Coronary artery (tissue), 2 donors: ENCODE measurements around the gene HS6ST2.
"Not testable (repeated sequence)": the region's sequence is repeated elsewhere in the genome, so short reads cannot be mapped to it uniquely, and the experiment has no call there.

Experiments used
- DNase-seq: peaks from one replicate; pipeline ENCODE4 v3.0.0-alpha.2; 2017; ENCODE audit warnings: low spot score
- H3K27ac ChIP-seq, 2 donors: fragments of 200-600 bp; sonication (generic); one replicate each; pipeline ENCODE4 v1.5.1; 2016 to 2019
- H3K4me3 ChIP-seq: fragments of 200-600 bp; sonication (generic); 2 replicates; pipeline ENCODE4 v1.5.1; 2016; ENCODE audit warnings: mild to moderate bottlenecking, moderate library complexity
- TF ChIP-seq, protein P1 (sequence below): fragments of 200-600 bp; sonication (generic); IDR thresholded peaks from one replicate; pipeline ENCODE4 v1.5.1; 2019; ENCODE audit warnings: antibody characterized with exemption

The HS6ST2 gene

DNA sequence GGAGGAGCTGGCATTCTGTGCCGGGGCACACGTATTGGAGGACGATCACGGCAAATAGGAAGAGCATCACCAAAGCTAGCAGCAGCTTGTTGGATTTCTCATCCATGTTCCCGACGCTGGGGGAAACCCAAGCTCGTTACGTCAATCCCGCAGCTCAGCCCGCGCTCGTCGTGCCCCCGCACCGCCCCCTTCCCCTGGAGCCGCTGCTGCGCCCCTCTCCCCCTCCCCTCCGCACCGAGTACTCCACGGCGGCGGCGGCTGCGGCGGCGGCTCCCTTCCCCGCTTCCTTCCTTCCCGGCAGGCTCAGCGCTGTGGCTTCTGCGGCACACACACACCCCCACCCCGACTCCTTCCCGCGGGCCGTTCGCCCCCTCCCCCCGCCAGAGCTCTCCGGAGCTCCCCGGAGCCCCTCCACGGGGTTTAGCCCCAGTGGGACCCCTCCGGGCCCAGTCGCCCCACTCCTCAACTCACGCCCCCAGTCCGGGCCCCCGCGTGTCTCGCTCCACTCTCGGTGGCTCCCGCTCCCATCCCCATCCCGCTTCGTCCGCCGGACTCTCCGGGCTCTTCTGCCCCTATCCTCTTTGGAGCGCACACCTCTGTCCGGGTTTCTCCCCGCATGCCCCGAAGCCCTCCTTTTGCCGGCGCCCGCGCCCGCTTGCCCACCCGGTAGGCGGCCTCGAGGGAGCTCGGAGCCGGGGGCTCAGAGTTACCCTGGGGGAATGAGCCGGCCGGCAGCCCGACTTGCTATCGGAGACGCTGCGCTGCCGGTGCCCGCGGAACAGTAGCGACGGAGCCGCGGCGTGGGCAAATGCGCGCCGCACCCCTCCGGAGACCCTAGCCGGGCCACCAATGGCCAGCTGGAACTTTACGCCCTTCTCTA lies 978 bp downstream of the HS6ST2 start:
- DNase-seq = no peak
- H3K4me3 ChIP-seq = peak overlapping the region; percentile 69

DNA sequence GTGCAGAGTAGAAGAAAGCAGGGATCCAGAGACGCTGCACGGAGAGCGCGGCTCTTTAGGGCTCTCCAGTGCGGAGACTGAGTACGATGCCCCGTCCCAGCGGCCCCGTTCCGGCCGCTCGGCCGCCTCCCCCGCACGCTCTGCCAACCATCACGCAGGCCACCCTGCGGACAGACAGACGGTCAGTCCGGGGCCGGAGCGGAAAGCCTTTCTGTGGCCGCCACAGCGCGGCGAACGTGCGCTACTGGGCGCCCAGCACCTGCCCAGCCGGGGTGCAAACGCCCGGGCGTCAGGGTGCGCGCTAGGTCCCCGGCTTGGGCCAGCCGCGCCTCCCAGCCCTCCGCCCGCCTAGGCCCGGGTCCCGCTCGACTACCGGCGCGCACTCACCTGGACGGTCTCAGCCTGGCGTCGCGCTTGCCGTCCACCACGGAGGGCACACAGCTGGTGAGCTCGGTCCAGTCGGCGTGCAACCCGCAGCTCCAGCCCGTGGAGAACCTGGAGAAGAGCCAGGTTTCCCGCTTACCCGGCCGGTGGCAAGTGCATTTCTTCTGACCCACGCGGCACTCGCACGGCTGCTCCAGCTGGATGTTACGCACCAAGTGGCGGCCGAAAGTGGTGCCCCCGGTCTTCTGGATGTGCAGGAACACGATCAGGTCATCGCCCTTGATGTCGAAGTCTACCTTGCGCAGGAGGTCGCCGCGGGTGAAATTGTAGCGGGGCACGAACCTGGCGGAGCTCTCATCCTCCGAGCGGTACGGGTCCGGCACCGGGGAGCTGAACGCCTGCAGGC lies 1.8 kb downstream of the HS6ST2 start:
- Histone ChIP-seq H3K4me3 (peak overlapping the region; percentile 69), H3K27ac (no peak overlapping the region)
- TF ChIP-seq, protein P1, sequence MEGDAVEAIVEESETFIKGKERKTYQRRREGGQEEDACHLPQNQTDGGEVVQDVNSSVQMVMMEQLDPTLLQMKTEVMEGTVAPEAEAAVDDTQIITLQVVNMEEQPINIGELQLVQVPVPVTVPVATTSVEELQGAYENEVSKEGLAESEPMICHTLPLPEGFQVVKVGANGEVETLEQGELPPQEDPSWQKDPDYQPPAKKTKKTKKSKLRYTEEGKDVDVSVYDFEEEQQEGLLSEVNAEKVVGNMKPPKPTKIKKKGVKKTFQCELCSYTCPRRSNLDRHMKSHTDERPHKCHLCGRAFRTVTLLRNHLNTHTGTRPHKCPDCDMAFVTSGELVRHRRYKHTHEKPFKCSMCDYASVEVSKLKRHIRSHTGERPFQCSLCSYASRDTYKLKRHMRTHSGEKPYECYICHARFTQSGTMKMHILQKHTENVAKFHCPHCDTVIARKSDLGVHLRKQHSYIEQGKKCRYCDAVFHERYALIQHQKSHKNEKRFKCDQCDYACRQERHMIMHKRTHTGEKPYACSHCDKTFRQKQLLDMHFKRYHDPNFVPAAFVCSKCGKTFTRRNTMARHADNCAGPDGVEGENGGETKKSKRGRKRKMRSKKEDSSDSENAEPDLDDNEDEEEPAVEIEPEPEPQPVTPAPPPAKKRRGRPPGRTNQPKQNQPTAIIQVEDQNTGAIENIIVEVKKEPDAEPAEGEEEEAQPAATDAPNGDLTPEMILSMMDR = no peak
- no peak for DNase-seq

More for the DNA sequence above, 978 bp downstream of the HS6ST2 start:
- no peak overlapping the region for H3K27ac ChIP-seq
- TF ChIP-seq, protein P1 = no peak

DNA sequence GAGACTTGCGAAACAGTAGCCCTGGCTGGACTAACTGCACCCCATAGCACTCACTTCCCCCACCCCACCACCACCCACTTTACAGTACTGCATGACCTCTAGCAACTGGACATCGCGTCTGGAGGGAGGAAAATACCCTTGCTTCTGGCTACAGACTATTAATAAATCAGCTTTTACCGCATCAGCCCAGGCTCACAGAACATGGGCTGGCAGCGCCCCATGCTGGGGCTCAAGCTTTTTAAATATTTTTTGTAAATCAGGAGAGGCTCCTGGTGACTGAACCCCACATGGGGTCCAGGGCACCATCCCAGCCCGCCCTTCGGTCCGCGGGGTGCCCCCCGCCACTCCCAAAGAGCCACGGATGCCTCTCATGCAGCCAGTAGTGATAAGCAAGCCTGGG lies 2.7 kb downstream of the HS6ST2 start:
- DNase-seq = no peak
- no peak overlapping the region for H3K27ac ChIP-seq
- H3K4me3 ChIP-seq = peak overlapping the region; percentile 69
- TF ChIP-seq, protein P1 = no peak

DNA sequence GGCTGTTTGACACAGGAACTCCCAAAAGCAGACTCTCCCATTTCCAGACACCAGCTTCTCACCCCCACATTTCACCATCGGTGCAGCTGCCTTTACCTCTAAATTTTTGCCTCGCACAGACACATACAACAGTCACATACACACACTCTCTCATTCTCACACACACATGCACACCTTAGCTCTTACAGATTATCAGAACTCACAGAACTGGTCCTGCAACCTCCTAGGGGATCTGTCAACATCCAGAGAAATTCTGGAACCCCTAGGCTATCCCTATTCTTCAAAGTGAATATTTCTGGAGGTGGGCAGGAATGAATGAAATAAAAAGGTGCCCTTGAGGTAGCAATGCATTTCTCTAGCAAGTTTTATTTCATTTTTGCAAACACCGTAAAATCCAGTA lies 4.1 kb downstream of the HS6ST2 start:
- no peak overlapping the region for H3K27ac ChIP-seq
- H3K4me3 ChIP-seq = no peak overlapping the region
- no peak for DNase-seq
- TF ChIP-seq, protein P1 = no peak

DNA sequence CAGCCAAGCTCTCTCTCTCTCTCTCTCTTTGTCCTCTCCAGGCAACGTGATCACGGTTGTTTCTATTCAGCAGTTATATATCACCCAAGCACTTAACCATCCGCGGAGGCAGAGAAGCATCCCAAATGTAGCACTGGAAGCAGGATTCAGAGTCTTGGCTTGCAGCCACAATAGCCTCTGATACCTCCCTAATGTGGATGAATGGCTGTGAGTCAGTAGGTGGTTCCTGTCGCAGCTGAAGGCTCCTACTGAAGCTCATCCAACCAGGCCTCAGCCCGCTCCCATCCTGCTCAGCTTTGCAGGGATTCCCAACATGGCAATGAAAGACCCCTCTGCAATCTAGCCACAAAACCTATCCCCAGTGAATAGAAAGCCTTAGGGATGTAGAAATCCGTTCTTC lies 5.1 kb downstream of the HS6ST2 start:
- no peak for DNase-seq
- TF ChIP-seq, protein P1 = no peak
- no peak overlapping the region for H3K4me3 ChIP-seq

DNA sequence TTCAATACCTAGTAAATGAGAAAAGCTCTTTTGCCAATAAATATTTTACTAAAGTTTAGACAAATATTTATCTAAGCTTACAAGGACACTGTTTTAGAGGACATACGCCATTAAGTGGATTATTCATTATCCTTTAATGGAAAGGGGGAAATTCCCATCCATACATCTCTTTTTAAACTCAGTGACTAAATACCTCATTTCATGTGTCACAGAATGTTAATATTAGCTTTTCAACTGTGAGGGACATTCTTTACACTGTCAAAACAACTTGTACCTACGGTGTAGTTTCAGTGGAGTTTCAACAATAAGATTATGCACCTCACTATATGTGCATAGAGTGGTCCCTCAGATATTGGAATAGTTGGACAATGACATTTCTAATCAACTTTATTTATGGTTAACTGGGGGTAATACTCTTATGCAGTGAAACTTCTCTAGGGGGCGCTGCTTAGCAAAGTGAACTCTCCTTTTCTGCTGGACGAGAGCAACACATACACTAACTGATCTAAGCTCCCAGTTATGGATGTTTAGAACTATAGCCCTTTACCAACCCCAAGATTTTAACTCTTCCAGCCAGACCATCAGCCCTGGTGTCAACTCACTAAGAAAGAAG lies 9.7 kb downstream of the HS6ST2 start:
- no peak overlapping the region for H3K4me3 ChIP-seq
- TF ChIP-seq, protein P1 = no peak
- DNase-seq = no peak
- H3K27ac ChIP-seq = no peak overlapping the region

More for the DNA sequence above, 5.1 kb downstream of the HS6ST2 start:
- no peak overlapping the region for H3K27ac ChIP-seq

DNA sequence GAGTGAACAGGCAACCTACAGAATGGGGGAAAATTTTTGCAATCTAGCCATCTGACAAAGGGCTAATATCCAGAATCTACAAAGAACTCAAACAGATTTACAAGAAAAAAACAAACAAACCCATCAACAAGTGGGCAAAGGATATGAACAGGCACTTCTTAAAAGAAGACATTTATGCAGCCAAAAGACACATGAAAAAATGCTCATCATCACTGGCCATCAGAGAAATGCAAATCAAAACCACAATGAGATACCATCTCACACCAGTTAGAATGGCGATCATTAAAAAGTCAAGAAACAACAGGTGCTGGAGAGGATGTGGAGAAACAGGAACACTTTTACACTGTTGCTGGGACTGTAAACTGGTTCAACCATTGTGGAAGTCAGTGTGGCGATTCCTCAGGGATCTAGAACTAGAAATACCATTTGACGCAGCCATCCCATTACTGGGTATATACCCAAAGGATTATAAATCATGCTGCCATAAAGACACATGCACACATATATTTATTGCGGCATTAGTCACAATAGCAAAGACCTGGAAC lies 13.3 kb downstream of the HS6ST2 start:
- not testable (repeated sequence) for H3K27ac ChIP-seq, H3K4me3 ChIP-seq, DNase-seq
